22Rv1 (cell line): ENCODE data around the gene PRKAA2.

ENCODE experiments used
- H3K27ac ChIP-seq: fragments of 450-650 bp; 2 replicates; pipeline ENCODE4 v1.5.1; 2017
- CTCF ChIP-seq: fragments of 450-650 bp; IDR thresholded peaks from 2 replicates; pipeline ENCODE4 v1.5.1; 2017; ENCODE audit warnings: mild to moderate bottlenecking
- ZFX ChIP-seq: fragments of 450-650 bp; IDR thresholded peaks from 2 replicates; pipeline ENCODE4 v1.6.1; 2017; ENCODE audit warnings: antibody characterized with exemption, borderline replicate concordance

The PRKAA2 gene

GRCh38 chr1:56758135-56758534 is 113.0 kb downstream of the PRKAA2 start:
- peak; percentile 57 for TF ChIP-seq CTCF
- TF ChIP-seq ZFX: no peak
- no peak overlapping the region for H3K27ac ChIP-seq

- TF ChIP-seq ZFX (no peak), CTCF (no peak)
- H3K27ac ChIP-seq: no peak overlapping the region
Measured at GRCh38 chr1:56758794-56759193, 113.7 kb downstream of the PRKAA2 start.
